Stomach (tissue), 9 donors: ENCODE measurements around the gene RGS6. TPM values are rescaled to one million over a fixed set of nuclear protein-coding genes. Genes with fewer than 3 reads are reported as not detected.
A peak's percentile ranks its signal among the peaks of the same experiment; 100 is the strongest.

Source experiments
- DNase-seq, 2 donors: peaks; one replicate each; pipeline versions ENCODE4 v3.0.0 to v3.0.0-alpha.2; 2013 to 2019
- H3K27ac ChIP-seq, 5 donors: fragments of 200-600 bp in 4 of 5; sonication (generic) in 4 of 5; one replicate each; pipeline ENCODE4 v1.5.1; 2013 to 2019; ENCODE audit warnings: mild to moderate bottlenecking in 1 of 5, moderate library complexity in 1 of 5
- H3K27me3 ChIP-seq, 3 donors: fragments of 200-600 bp; sonication (generic); one replicate each; pipeline ENCODE4 v1.5.1; 2017 to 2019; ENCODE audit warnings: mixed run types in 1 of 3
- H3K36me3 ChIP-seq, 4 donors: fragments of 200-600 bp; sonication (generic); 1 replicate in 3 of 4; 2 replicates in 1 of 4; pipeline ENCODE4 v1.5.1; 2016 to 2019
- H3K4me1 ChIP-seq, 4 donors: fragments of 200-600 bp; sonication (generic); one replicate each; pipeline ENCODE4 v1.5.1; 2016 to 2019
- H3K4me3 ChIP-seq, 4 donors: fragments of 200-600 bp; sonication (generic) in 3 of 4; one replicate each; pipeline ENCODE4 v1.5.1; 2016 to 2019; ENCODE audit warnings: mild to moderate bottlenecking in 1 of 4
- H3K9me3 ChIP-seq, 4 donors: fragments of 200-600 bp; sonication (generic); one replicate each; pipeline ENCODE4 v1.5.1; 2016 to 2019
- EP300 ChIP-seq: sonication (generic); formaldehyde crosslinking; IDR thresholded peaks from one replicate; pipeline ENCODE4 v1.6.1; 2017; ENCODE audit warnings: antibody characterized with exemption
- POLR2A ChIP-seq, 4 donors: fragments of 450-650 bp; IDR thresholded peaks; one replicate each; pipeline ENCODE4 v1.6.1; 2016; ENCODE audit warnings: antibody characterized with exemption in 4 of 4, control low read depth in 2 of 4, mild to moderate bottlenecking in 1 of 4, moderate library complexity in 1 of 4
- POLR2AphosphoS5 ChIP-seq, 3 donors: sonication (generic); formaldehyde crosslinking; IDR thresholded peaks; one replicate each; pipeline ENCODE4 v1.6.1; 2016; ENCODE audit warnings: antibody characterized with exemption in 3 of 3
- WGBS, 5 donors: extraction: QIAGEN DNeasy Blood & Tissue Kit in 3 of 5; methylation state at CpG; one replicate each; pipeline versions ENCODE4 v1.1.5 to v1.1.7; 2013 to 2018; 5-methylcytosine and 5-hydroxymethylcytosine counted together
- intact Hi-C: fragments of 100-400 bp; cut with DNase I; formaldehyde crosslinking; loops from one replicate; pipeline ENCODE4 v1.15.1; 2023; ENCODE audit warnings: low total_unique reads
- polyA plus RNA-seq, 3 donors: library from polyadenylated mRNA; stranded (reverse); fragments of 200-250 nt; gene quantifications; one replicate each; pipeline ENCODE4 v1.2.3, GENCODE V29; 2013
- total RNA-seq, 5 donors: library from RNA; depleted of rRNA; stranded (reverse); fragments of >200 nt; gene quantifications; one replicate each; pipeline versions ENCODE4 v1.1.0 to v1.2.3, GENCODE V29; 2014 to 2016
- TF ChIP-seq, protein P1 (sequence below), 7 experiments: fragments of 450-650 bp in 4 of 7; fragments of 200-600 bp in 3 of 7; sonication (generic) in 3 of 7; IDR thresholded peaks; one replicate each; pipeline ENCODE4 v1.5.1; 2016 to 2019; ENCODE audit warnings: antibody characterized with exemption in 7 of 7, control low read depth in 2 of 7, mild to moderate bottlenecking in 1 of 7
- donor health status: healthy with polysubstance abuse.
- donor health status: Bipolar disorder and iron deficiency.
- donor health status: healthy.

The RGS6 gene
- total and polyA plus RNA-seq, 8 donors: 0.25 to 18.0 (median 0.92) TPM; not detected in 1

DNA sequence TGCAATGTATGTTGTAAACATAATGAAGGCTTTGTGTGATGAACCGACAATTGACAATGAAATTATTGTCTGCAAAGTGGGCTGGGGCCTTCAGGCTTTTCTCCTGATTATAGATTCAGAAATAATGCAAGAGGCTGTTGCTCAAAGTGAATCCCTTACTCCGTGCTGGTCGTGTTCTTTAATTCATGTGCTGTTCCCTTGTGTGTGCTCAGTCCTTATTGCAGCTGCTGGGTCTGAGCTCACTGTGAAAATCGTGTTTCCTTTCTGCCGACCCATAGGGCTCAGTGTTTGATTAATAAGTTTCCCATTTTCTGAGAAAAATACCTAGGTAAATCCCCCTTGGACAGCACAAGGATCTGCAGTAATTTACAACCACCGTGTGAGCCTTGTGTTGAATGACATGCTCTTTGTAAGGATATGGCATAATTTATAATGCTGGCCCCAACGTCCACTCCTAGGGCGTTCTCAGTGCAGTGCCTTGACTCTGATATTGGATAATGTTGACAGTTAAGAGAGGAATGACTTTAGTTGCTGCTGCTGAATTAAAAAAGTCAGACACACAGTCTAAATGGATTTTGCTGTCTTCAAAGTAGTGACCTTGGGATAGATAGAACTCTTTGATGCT lies 81.6 kb downstream of the RGS6 start:
- Histone ChIP-seq H3K36me3 (no peaks in the 10 kb centered on the region), H3K9me3 (no peaks in the 10 kb centered on the region), H3K4me3 (no peak overlapping the region), H3K4me1 (no peaks in the 10 kb centered on the region), H3K27ac (no peak overlapping the region), H3K27me3 (no peaks in the 10 kb centered on the region)
- TF ChIP-seq POLR2AphosphoS5 (IDR thresholded peaks at IDR 0.05) (no peak), POLR2A (IDR thresholded peaks at IDR 0.05) (no peak), EP300 (no peak)
- TF ChIP-seq, protein P1, sequence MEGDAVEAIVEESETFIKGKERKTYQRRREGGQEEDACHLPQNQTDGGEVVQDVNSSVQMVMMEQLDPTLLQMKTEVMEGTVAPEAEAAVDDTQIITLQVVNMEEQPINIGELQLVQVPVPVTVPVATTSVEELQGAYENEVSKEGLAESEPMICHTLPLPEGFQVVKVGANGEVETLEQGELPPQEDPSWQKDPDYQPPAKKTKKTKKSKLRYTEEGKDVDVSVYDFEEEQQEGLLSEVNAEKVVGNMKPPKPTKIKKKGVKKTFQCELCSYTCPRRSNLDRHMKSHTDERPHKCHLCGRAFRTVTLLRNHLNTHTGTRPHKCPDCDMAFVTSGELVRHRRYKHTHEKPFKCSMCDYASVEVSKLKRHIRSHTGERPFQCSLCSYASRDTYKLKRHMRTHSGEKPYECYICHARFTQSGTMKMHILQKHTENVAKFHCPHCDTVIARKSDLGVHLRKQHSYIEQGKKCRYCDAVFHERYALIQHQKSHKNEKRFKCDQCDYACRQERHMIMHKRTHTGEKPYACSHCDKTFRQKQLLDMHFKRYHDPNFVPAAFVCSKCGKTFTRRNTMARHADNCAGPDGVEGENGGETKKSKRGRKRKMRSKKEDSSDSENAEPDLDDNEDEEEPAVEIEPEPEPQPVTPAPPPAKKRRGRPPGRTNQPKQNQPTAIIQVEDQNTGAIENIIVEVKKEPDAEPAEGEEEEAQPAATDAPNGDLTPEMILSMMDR (IDR thresholded peaks at IDR 0.05): no peak
- 52 to 70% (median 66%) methylated on average over 8 of the region's 8 CpGs for WGBS, 5 donors
- intact Hi-C loops: no loop called here
- DNase-seq: no peak

GRCh38 chr14:72014486-72014885 lies 82.3 kb downstream of the RGS6 start:
- Histone ChIP-seq H3K27me3 (no peaks in the 10 kb centered on the region), H3K4me3 (no peak overlapping the region), H3K27ac (no peak overlapping the region), H3K9me3 (no peaks in the 10 kb centered on the region), H3K4me1 (no peaks in the 10 kb centered on the region), H3K36me3 (no peaks in the 10 kb centered on the region)
- WGBS, 5 donors: 73 to 89% (median 78%) methylated on average over 5 of the region's 5 CpGs
- TF ChIP-seq EP300 (no peak), POLR2AphosphoS5 (IDR thresholded peaks at IDR 0.05) (no peak), POLR2A (IDR thresholded peaks at IDR 0.05) (no peak)
- TF ChIP-seq, protein P1 (IDR thresholded peaks at IDR 0.05): no peak
- DNase-seq: peak in 1 of 2 donors; percentile 8
- intact Hi-C loops: no loop called here

GRCh38 chr14:72017290-72017689 lies 85.1 kb downstream of the RGS6 start:
- H3K9me3 ChIP-seq: no peaks in the 10 kb centered on the region
- no peaks in the 10 kb centered on the region for H3K4me1 ChIP-seq
- H3K27me3 ChIP-seq: no peaks in the 10 kb centered on the region
- DNase-seq: no peak
- H3K27ac ChIP-seq: no peak overlapping the region
- intact Hi-C loops: no loop called here
- no peaks in the 10 kb centered on the region for H3K36me3 ChIP-seq
- TF ChIP-seq POLR2A (IDR thresholded peaks at IDR 0.05) (no peak), EP300 (no peak), POLR2AphosphoS5 (IDR thresholded peaks at IDR 0.05) (no peak)
- TF ChIP-seq, protein P1 (IDR thresholded peaks at IDR 0.05): no peak
- no peak overlapping the region for H3K4me3 ChIP-seq

DNA sequence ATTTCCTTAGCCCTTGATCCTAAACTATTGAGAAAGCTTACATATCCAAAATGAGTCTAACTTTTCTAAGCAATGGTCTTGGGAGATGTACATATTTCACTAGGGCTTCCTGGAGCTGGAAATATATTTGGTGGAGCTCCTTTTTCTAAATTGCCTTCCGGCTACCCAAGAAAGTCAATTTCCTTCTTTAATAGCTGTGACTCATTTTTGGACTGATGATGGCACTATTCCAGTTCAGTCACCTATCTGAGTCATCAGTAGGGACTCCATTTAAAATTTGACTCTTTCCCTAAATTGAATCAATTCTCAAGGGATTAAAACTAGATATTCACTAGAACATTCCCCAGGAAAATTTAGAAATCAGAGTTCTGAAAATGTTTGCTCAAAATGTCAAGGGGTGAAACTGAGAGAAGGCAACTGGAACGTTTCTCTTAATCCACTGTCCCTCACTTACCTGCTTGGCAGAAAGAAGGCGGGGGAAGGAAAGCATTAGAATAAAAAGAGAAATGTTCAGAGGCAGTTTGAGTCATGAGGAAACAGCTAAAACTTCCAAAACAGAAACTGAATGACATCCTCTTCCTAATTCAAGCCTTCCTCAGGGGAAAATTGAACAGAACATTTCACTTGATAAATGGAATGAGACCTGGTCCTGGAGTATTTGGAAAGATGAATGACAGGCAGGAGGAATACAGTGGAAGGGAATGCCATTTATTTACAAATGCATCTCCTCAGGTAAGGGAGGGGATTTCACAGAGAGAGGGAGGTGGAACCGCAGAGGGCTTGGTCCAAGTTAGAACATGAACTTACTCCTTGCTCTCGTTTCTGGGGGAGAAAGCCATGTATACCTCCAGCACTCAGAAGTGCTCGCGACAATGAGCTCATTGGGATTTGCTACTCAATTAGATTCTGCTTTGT lies 91.2 kb downstream of the RGS6 start:
- 40 to 55% (median 47%) methylated on average over 7 of the region's 7 CpGs for WGBS, 5 donors

More for the DNA sequence above, 91.2 kb downstream of the RGS6 start:
- Histone ChIP-seq H3K4me1 (no peaks in the 10 kb centered on the region), H3K27ac (no peak overlapping the region), H3K36me3 (no peaks in the 10 kb centered on the region), H3K9me3 (no peaks in the 10 kb centered on the region), H3K27me3 (no peaks in the 10 kb centered on the region), H3K4me3 (no peak overlapping the region)
- intact Hi-C loops: no loop called here
- TF ChIP-seq, protein P1 (IDR thresholded peaks at IDR 0.05): no peak
- TF ChIP-seq POLR2AphosphoS5 (IDR thresholded peaks at IDR 0.05) (no peak), EP300 (no peak), POLR2A (IDR thresholded peaks at IDR 0.05) (no peak)
- no peak for DNase-seq
